Endodermal cell (in vitro differentiated cells): ENCODE data around the gene HNRNPH1. TPM values are rescaled to one million over a fixed set of nuclear protein-coding genes. Genes with fewer than 3 reads are reported as not detected.

Source experiments
- DNase-seq: peaks from one replicate; pipeline ENCODE4 v3.0.0-alpha.2; 2017
- H3K27ac ChIP-seq: 2 replicates; pipeline ENCODE4 v1.5.1; 2013; ENCODE audit warnings: mild to moderate bottlenecking, low read depth, low read length, moderate library complexity
- H3K27me3 ChIP-seq: 2 replicates; pipeline ENCODE4 v1.6.1; 2013; ENCODE audit warnings: mild to moderate bottlenecking, low read length, moderate library complexity; ENCODE audit not compliant: insufficient read depth, control insufficient read depth, poor library complexity, severe bottlenecking
- H3K36me3 ChIP-seq: 2 replicates; pipeline ENCODE4 v1.7.0; 2013; ENCODE audit warnings: mild to moderate bottlenecking, low read length, moderate library complexity; ENCODE audit not compliant: control insufficient read depth, insufficient read depth
- H3K4me1 ChIP-seq: one replicate; pipeline ENCODE4 v1.7.0; 2013; ENCODE audit warnings: low read length; ENCODE audit not compliant: control insufficient read depth, insufficient read depth
- H3K4me3 ChIP-seq: 2 replicates; pipeline ENCODE4 v1.5.1; 2013; ENCODE audit warnings: mild to moderate bottlenecking, low read length, moderate library complexity
- H3K9ac ChIP-seq: 2 replicates; pipeline ENCODE4 v1.6.1; 2013; ENCODE audit warnings: mild to moderate bottlenecking, low read length, moderate library complexity; ENCODE audit not compliant: poor library complexity, severe bottlenecking; ENCODE audit errors: extremely low read depth
- H3K9me3 ChIP-seq: 2 replicates; pipeline ENCODE4 v1.6.1; 2013; ENCODE audit warnings: mild to moderate bottlenecking, low read length, moderate library complexity; ENCODE audit not compliant: control insufficient read depth
- H3K27ac Mint-ChIP-seq: 2 replicates; pipeline ENCODE4 v1.8.0; 2020; ENCODE audit warnings: mixed read lengths
- H3K27me3 Mint-ChIP-seq: 2 replicates; pipeline ENCODE4 v1.8.0; 2021; ENCODE audit warnings: mild to moderate bottlenecking, mixed read lengths; ENCODE audit not compliant: insufficient read depth
- H3K36me3 Mint-ChIP-seq: 2 replicates; pipeline ENCODE4 v1.8.0; 2020; ENCODE audit warnings: low read depth, mixed read lengths
- H3K4me1 Mint-ChIP-seq: 2 replicates; pipeline ENCODE4 v1.8.0; 2020; ENCODE audit warnings: mixed read lengths
- H3K4me3 Mint-ChIP-seq: 2 replicates; pipeline ENCODE4 v1.8.0; 2020; ENCODE audit warnings: mild to moderate bottlenecking, moderate library complexity, mixed read lengths
- H3K9me3 Mint-ChIP-seq: 2 replicates; pipeline ENCODE4 v1.8.0; 2020; ENCODE audit warnings: mild to moderate bottlenecking, mixed read lengths
- CTCF ChIP-seq: fragments of 200-600 bp; sonication (generic); conservative IDR thresholded peaks from 2 replicates; pipeline ENCODE4 v1.5.0; 2021; ENCODE audit warnings: antibody characterized with exemption, mild to moderate bottlenecking
- WGBS, 2 experiments: methylation state at CpG; one replicate each; pipeline versions ENCODE4 v1.1.5 to v1.1.7; 2013; ENCODE audit warnings: missing lambda C conversion rate in 2 of 2, mixed read lengths in 1 of 2; ENCODE audit not compliant: insufficient coverage in 1 of 2, insufficient read length in 1 of 2; 5-methylcytosine and 5-hydroxymethylcytosine counted together
- total RNA-seq, 2 donors: library from RNA; stranded (reverse); fragmentation: NEBNext Ultra II Directional in 1 of 2; extraction: Animal tissue kit (Norgen Biotek cat#: 25700) in 1 of 2; gene quantifications; 2 replicates in 1 of 2; 3 replicates in 1 of 2; pipeline ENCODE4 v1.2.1, GENCODE V29; 2021

HNRNPH1 gene
- total RNA-seq, 2 donors from 2014 or later = 801 to 885 TPM

GRCh38 chr5:179608131-179608581 lies 15.3 kb downstream of the HNRNPH1 start:
- peak; percentile 64 for DNase-seq
- Histone ChIP-seq H3K36me3 (peaks cover 56% of the 10 kb centered on the region), H3K9me3 (no peaks in the 10 kb centered on the region), H3K27me3 (no peaks in the 10 kb centered on the region), H3K9ac (no peak overlapping the region), H3K27ac (peak overlapping the region; percentile 76), H3K4me3 (no peak overlapping the region), H3K4me1 (no peaks in the 10 kb centered on the region)
- no peak overlapping the region for H3K4me3 Mint-ChIP-seq
- TF ChIP-seq CTCF = no peak
- peak overlapping the region; percentile 65 for H3K27ac Mint-ChIP-seq
- no peaks in the 10 kb centered on the region for H3K4me1 Mint-ChIP-seq
- peaks cover 61% of the 10 kb centered on the region for H3K36me3 Mint-ChIP-seq
- no peaks in the 10 kb centered on the region for H3K9me3 Mint-ChIP-seq
- no peaks in the 10 kb centered on the region for H3K27me3 Mint-ChIP-seq
- WGBS, 2 experiments = 85 to 88% methylated on average over 4 to 5 of the region's 5 CpGs

- Histone ChIP-seq H3K9ac (no peak overlapping the region), H3K27ac (peak overlapping the region; percentile 76), H3K4me1 (no peaks in the 10 kb centered on the region), H3K27me3 (no peaks in the 10 kb centered on the region), H3K9me3 (no peaks in the 10 kb centered on the region), H3K36me3 (peaks cover 52% of the 10 kb centered on the region), H3K4me3 (no peak overlapping the region)
- Mint-ChIP-seq H3K36me3 (peaks cover 60% of the 10 kb centered on the region), H3K27me3 (no peaks in the 10 kb centered on the region), H3K4me1 (no peaks in the 10 kb centered on the region), H3K4me3 (no peak overlapping the region), H3K27ac (peak overlapping the region; percentile 65), H3K9me3 (no peaks in the 10 kb centered on the region)
- peak; percentile 72 for DNase-seq
- 82 to 85% methylated on average over 12 to 19 of the region's 19 CpGs for WGBS, 2 experiments
- no peak for TF ChIP-seq CTCF
Measured at GRCh38 chr5:179607160-179607931, 16.1 kb downstream of the HNRNPH1 start.

GRCh38 chr5:179606910-179607159 lies 16.6 kb downstream of the HNRNPH1 start:
- H3K4me1 Mint-ChIP-seq = no peaks in the 10 kb centered on the region
- Histone ChIP-seq H3K36me3 (peaks cover 55% of the 10 kb centered on the region), H3K27me3 (no peaks in the 10 kb centered on the region), H3K9ac (no peak overlapping the region), H3K27ac (peak overlapping the region; percentile 76), H3K4me1 (no peaks in the 10 kb centered on the region), H3K9me3 (no peaks in the 10 kb centered on the region), H3K4me3 (no peak overlapping the region)
- no peak for DNase-seq
- 90 to 93% methylated on average over 6 of the region's 6 CpGs for WGBS, 2 experiments
- H3K27ac Mint-ChIP-seq = no peak overlapping the region
- no peak for TF ChIP-seq CTCF
- no peaks in the 10 kb centered on the region for H3K27me3 Mint-ChIP-seq
- H3K9me3 Mint-ChIP-seq = no peaks in the 10 kb centered on the region
- H3K36me3 Mint-ChIP-seq = peaks cover 62% of the 10 kb centered on the region
- H3K4me3 Mint-ChIP-seq = no peak overlapping the region
